GM18867 (cell line): Measurements from ENCODE around the gene SLC35E3.
A peak's percentile ranks its signal among the peaks of the same experiment; 100 is the strongest.

Experiments used
- ATAC-seq: cut with Tn5 transposase; IDR thresholded peaks from one replicate; pipeline ENCODE4 v1.9.1; 2021; ENCODE audit warnings: mild to moderate bottlenecking, moderate library complexity; ENCODE audit not compliant: unreplicated experiment

The SLC35E3 gene

GRCh38 chr12:68745904-68746571 lies at the start of gene SLC35E3:
SLC35E3 (plus strand) TSS chr12:68746176; CDS start chr12:68746378, 202 bp downstream.
- peak; percentile 98 for ATAC-seq

- ATAC-seq = no peak
These were observed 46.5 kb upstream of the SLC35E3 start for GRCh38 chr12:68699486-68699885.

DNA sequence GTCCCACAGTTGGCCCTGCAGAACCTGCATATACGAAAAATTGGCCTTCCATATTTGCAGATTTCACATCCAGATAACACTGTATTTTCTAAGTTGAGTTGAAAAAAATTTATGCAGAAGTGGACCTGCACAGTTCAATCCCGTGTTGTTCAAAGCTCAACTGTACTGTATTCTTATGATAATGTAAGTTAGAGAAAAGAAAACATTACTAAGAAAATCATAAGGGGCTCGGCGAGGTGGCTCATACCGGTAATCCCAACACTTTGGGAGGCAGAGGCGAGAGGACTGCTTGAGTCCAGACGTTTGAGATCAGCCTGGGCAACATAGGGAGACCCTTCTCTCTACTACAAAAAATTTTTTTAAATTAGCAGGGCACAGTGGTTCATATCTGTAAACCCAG lies 18.2 kb upstream of the SLC35E3 start:
- no peak for ATAC-seq

DNA sequence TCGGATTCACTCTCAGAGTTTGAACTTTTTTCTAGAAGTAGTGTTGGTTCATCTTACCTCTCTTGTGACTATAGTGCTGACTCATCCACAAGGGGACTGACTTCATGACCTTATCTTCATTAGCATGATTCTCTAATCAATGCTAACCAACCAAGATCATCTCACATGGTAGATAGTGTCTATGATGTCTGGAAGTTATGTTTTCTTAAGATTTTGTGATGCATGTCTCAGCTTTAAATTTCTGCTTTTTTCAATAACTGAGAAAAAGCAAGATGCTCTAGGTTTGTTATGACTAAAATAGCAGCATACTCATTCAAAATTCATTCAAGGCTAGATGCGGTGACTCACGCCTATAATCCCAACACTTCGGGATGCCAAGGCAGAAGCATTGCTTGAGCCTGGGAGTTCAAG lies 12.3 kb upstream of the SLC35E3 start:
- ATAC-seq = no peak

DNA sequence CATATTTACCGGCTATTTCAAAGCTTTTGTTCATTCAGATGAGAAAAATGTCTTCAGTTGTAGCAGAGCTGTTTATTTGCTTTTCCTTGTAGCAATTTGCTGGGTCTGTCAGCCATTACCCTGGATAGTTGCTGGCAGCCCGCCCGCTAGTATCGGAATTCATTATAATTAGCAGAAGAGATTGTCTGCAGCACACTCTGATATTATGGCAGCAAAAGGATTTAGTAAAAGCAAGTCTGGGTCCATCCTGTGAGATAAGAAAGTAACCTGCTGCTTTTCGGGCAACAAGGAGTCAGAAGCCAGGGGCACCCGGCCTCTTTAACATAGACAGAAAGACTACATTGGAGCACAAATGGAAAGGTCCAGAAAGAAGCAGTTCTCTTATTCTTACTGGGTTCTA lies 6.1 kb upstream of the SLC35E3 start:
- ATAC-seq = no peak

DNA sequence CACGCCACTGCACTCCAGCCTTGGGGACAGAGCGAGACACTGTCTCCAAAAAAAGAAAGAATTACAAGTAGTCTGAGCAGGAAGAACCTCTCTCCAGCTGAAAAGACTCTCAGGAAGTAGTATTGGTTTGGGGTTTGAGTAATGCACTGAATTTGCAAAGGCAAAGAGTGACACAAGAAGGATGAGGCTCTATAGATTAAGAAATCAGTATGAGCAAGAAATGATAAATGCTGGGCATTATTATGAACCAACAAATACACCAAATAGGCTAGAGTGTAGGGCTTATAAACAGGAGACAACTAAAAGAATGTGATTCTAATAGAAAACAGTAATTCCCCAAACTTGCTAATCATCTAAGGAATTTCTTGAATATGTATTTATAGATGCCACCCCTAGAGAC lies 2.6 kb upstream of the SLC35E3 start:
- ATAC-seq = no peak

DNA sequence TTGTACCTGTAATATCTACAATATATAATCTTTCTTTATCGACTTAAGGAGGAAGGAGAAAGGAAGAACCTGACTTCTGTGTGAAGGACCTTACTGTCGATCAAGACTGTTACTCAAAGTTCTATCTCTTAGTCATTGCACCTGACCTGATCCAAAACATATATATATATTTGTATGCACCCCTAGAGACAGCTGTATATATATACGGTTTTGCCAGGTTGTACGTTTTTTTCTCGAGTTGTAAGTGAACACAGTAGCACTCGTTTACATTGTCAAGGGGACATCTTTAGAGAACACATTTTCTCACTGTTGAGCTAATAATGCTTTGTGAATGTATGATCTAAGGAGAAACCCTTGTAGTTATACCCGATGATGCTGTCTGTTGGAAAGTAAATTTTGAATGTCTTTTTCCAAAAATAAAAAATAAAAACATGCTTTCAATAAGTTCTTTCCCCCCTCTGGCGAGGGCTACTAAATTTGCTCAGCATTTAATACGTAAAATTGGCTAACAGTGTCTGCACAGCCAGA lies 536 bp upstream of the SLC35E3 start:
- peak; percentile 4 for ATAC-seq

DNA sequence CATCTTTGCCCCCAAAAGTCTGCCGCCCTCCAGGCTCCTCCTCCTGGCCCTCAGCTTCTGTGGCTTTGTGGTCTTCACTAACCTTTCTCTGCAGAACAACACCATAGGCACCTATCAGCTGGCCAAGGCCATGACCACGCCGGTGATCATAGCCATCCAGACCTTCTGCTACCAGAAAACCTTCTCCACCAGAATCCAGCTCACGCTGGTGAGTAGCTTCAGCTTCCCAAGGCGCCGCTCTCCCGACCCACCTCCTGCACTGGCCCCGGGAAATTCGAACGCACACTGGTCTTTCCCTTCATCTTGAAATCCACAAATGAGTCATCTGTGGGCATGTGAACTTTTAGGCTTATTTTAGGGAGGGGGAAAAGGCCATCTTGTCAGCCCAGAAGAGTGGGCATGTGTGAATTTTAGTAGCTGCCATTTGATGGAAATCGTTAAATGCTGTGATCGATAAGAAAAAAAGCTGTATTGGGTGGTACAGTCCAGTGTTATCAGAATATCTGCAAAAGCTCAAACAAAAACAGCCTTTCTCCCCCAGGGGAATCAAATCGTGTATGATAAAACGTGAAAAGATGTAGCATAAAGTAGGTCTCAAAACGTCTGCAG lies 700 bp downstream of the SLC35E3 start:
- ATAC-seq = peak; percentile 34

GRCh38 chr12:68749443-68749842 lies 3.5 kb downstream of the SLC35E3 start:
- ATAC-seq = no peak

GRCh38 chr12:68749861-68750260 lies 3.9 kb downstream of the SLC35E3 start:
- ATAC-seq = no peak

DNA sequence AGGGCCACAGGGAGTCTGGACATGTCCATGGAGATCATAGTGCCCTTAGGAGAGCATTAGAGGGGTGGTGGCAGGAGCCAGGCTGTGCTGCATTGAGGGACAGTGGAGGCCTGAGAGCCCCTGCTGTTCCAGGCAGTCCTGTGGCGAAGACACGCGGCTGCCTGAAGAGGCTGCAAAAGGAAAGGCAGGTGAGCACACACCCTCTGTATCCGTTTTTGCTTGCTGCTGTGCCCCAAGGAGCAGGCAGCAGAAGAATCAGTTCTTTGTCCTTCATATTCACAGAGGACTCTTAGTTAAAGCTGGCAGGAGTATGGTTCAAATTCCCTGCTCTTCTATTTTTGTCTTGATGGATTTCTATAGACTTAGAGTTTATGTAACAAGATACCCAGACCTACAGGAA lies 4.5 kb downstream of the SLC35E3 start:
- ATAC-seq = no peak

GRCh38 chr12:68755536-68756243 lies 9.7 kb downstream of the SLC35E3 start:
- no peak for ATAC-seq

DNA sequence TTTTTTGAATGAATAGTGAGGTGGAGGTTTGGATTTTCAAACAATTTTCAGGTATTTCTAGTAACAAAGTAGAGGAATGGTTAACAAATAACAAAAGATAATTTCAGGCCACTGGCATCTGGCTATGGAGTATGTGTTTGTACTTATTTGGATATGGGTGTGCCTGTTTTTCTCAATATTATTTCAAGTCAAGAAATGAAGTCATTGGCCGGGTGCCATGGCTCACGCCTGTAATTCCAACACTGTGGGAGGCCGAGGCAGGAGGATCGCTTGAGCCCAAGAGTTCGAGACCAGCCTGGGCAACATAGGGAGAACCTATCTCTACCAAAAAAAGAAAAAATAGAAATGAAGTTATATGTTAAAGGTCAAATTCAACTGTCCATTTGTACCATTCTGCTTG lies 13.9 kb downstream of the SLC35E3 start:
- ATAC-seq = no peak

GRCh38 chr12:68760806-68761441 lies 14.9 kb downstream of the SLC35E3 start:
- no peak for ATAC-seq

DNA sequence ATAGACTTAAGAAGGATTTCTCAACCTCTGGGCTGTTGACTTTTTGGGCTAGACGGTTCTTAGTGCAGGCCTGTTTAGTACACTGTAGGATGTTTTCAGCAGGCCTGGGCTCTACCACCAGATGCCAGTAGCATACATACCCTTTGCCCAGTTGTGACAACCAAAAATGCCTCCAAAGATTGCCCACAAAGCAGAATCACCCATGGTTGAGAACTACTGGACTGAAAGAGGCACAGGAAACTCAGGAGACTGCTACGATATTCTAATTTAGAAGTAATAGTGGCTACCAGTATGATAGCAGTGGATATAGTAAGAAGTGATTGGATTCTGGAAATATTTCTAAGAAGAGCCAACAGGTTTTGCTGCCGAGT lies 15.5 kb downstream of the SLC35E3 start:
- no peak for ATAC-seq

- no peak for ATAC-seq
These were observed 16.1 kb downstream of the SLC35E3 start for GRCh38 chr12:68761901-68762630.

GRCh38 chr12:68762691-68763090 lies 16.7 kb downstream of the SLC35E3 start:
- ATAC-seq = no peak

- ATAC-seq = no peak
These were observed 19.7 kb downstream of the SLC35E3 start for GRCh38 chr12:68765696-68766095.

- no peak for ATAC-seq
These were observed 20.7 kb downstream of the SLC35E3 start for GRCh38 chr12:68766646-68767045.

DNA sequence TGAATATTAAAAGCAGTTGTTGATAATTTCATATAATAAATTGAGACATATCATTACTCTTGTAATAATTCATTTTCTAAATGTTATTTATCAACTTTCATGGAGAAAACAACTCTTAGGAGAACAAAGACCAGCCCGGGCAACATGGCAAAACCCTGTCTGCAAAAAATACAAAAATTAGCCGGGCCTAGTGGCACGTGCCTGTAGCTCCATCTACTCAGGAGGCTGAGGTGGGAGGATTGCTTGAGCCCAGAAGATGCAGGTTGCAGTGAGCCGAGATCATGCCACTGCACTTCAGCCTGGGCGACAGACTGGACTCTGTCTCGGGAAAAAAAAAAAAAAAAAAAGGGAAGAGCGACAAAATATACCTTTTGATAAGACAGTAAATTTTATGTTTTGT lies 21.2 kb downstream of the SLC35E3 start:
- ATAC-seq = no peak

GRCh38 chr12:68768431-68768939 lies 22.5 kb downstream of the SLC35E3 start:
- no peak for ATAC-seq
